Endothelial cell of umbilical vein (primary cell): ENCODE results near the gene LCE1B. TPM values are rescaled to one million over a fixed set of nuclear protein-coding genes. Genes with fewer than 3 reads are reported as not detected.

ENCODE experiments used
- BruUV-seq: library from RNA; stranded (reverse); fragments of 400-500 nt; replicated peaks from 2 replicates; lab custom pipeline; 2021; lab: Mats Ljungman, UMichigan
- CTCF ChIA-PET: fragments of 300-600, 350-600 bp; sonication (Branson Sonifier 250); formaldehyde crosslinking; loops from one replicate; lab custom pipeline; 2021; ENCODE audit warnings: antibody characterized with exemption, inconsistent platforms; lab: Charles Lee
- POLR2A ChIA-PET: fragments of 300-600, 350-600 bp; sonication (Branson Sonifier 250); formaldehyde crosslinking; loops from one replicate; lab custom pipeline; 2021; ENCODE audit warnings: antibody characterized with exemption, inconsistent platforms; lab: Charles Lee
- DNase-seq: peaks from one replicate; pipeline ENCODE4 v3.0.0-alpha.2; 2011; ENCODE audit warnings: low read depth, low spot score
- FAIRE-seq: peaks from 2 replicates; lab custom pipeline; 2011; peaks lifted over from hg19 to GRCh38; lab: Jason Lieb, UNC
- H2AFZ ChIP-seq: 2 replicates; pipeline ENCODE4 v1.6.0; 2012; ENCODE audit warnings: low read depth, low read length, control low read depth, inconsistent platforms
- H3K27ac ChIP-seq: 2 replicates; pipeline ENCODE4 v1.5.1; 2011; ENCODE audit warnings: low read depth, mild to moderate bottlenecking, control low read depth, low read length, moderate library complexity; ENCODE audit not compliant: insufficient read depth
- H3K27me3 ChIP-seq, 2 experiments: 2 replicates each; pipeline versions ENCODE4 v1.6.0 to v1.6.1; 2011; ENCODE audit warnings: low read length in 2 of 2, mixed read lengths in 1 of 2; ENCODE audit not compliant: control insufficient read depth in 2 of 2, insufficient read depth in 2 of 2
- H3K36me3 ChIP-seq, 2 experiments: 2 replicates in 1 of 2; 3 replicates in 1 of 2; pipeline ENCODE4 v1.5.1; 2011; ENCODE audit warnings: low read length in 2 of 2, mild to moderate bottlenecking in 1 of 2, moderate library complexity in 1 of 2; ENCODE audit not compliant: control insufficient read depth in 2 of 2, insufficient read depth in 2 of 2; ENCODE audit errors: extremely low read depth in 1 of 2
- H3K4me1 ChIP-seq: 3 replicates; pipeline ENCODE4 v1.5.1; 2011; ENCODE audit warnings: mild to moderate bottlenecking, low read length; ENCODE audit not compliant: control insufficient read depth, insufficient read depth; ENCODE audit errors: extremely low read depth
- H3K4me2 ChIP-seq: 2 replicates; pipeline ENCODE4 v1.6.1; 2011; ENCODE audit warnings: low read length, control low read depth, mixed read lengths; ENCODE audit not compliant: insufficient read depth
- H3K4me3 ChIP-seq, 3 experiments: fragments of 200-600 bp in 1 of 3; sonication (generic), shearing (Covaris generic) in 1 of 3; replicated peaks in 1 of 3; 2 replicates each; pipeline ENCODE4 v1.5.1; 2011 to 2016; ENCODE audit warnings: control low read depth in 3 of 3, low read length in 3 of 3, mild to moderate bottlenecking in 2 of 3, inconsistent platforms in 1 of 3, low read depth in 1 of 3, moderate library complexity in 1 of 3; ENCODE audit not compliant: insufficient read depth in 1 of 3
- H3K79me2 ChIP-seq: 2 replicates; pipeline ENCODE4 v1.6.0; 2012; ENCODE audit warnings: low read length, inconsistent platforms; ENCODE audit not compliant: control insufficient read depth, insufficient read depth
- H3K9ac ChIP-seq: replicated peaks from 2 replicates; pipeline ENCODE3; 2011; ENCODE audit warnings: low read length, control low read depth; ENCODE audit not compliant: insufficient read depth; ENCODE audit errors: extremely low read depth
- H3K9me1 ChIP-seq: replicated peaks from 3 replicates; pipeline ENCODE4 v1.6.0; 2011; ENCODE audit warnings: mild to moderate bottlenecking, low read length; ENCODE audit not compliant: control insufficient read depth, insufficient read depth; ENCODE audit errors: extremely low read depth
- H3K9me3 ChIP-seq: replicated peaks from 2 replicates; pipeline ENCODE4 v1.5.1; 2012; ENCODE audit warnings: low read length, inconsistent platforms; ENCODE audit not compliant: control insufficient read depth, insufficient read depth
- H4K20me1 ChIP-seq: replicated peaks from 2 replicates; pipeline ENCODE3; 2011; ENCODE audit warnings: mild to moderate bottlenecking, low read length; ENCODE audit not compliant: control insufficient read depth, insufficient read depth; ENCODE audit errors: extremely low read depth
- CTCF ChIP-seq, 2 donors: IDR thresholded peaks; 1 replicate in 1 of 2; 2 replicates in 1 of 2; pipeline ENCODE4 v1.5.1; 2011; ENCODE audit warnings: low read length in 2 of 2, mild to moderate bottlenecking in 2 of 2, moderate library complexity in 2 of 2, control low read depth in 1 of 2, inconsistent platforms in 1 of 2, low read depth in 1 of 2; ENCODE audit not compliant: insufficient read depth in 1 of 2; ENCODE audit errors: extremely low read depth in 1 of 2
- EZH2 ChIP-seq: IDR thresholded peaks from 2 replicates; pipeline ENCODE4 v1.6.1; 2012; ENCODE audit warnings: borderline replicate concordance, low read depth, mild to moderate bottlenecking, moderate library complexity, low read length, inconsistent platforms; ENCODE audit not compliant: severe bottlenecking
- FOS ChIP-seq: IDR thresholded peaks from 2 replicates; pipeline ENCODE4 v1.6.1; 2011; ENCODE audit warnings: mild to moderate bottlenecking, low read length, moderate library complexity, borderline replicate concordance; ENCODE audit not compliant: insufficient read depth
- GATA2 ChIP-seq: IDR thresholded peaks from 2 replicates; pipeline ENCODE4 v1.7.0; 2011; ENCODE audit warnings: low read depth, mild to moderate bottlenecking, moderate library complexity, mixed read lengths, low read length; ENCODE audit not compliant: insufficient read length, insufficient read depth
- JUN ChIP-seq: IDR thresholded peaks from 2 replicates; pipeline ENCODE4 v1.6.1; 2011; ENCODE audit warnings: borderline replicate concordance, low read depth; ENCODE audit not compliant: insufficient read length, insufficient read depth
- MAX ChIP-seq: IDR thresholded peaks from 2 replicates; pipeline ENCODE4 v1.6.1; 2011; ENCODE audit not compliant: insufficient read depth, insufficient read length
- MYC ChIP-seq: IDR thresholded peaks from one replicate; pipeline ENCODE4 v1.6.1; 2011; ENCODE audit warnings: mild to moderate bottlenecking, low read depth, low read length
- POLR2A ChIP-seq: IDR thresholded peaks from 2 replicates; pipeline ENCODE4 v1.6.1; 2012; ENCODE audit warnings: low read depth, mild to moderate bottlenecking, control low read depth, low read length
- POLR2AphosphoS5 ChIP-seq: IDR thresholded peaks from 2 replicates; pipeline ENCODE4 v1.6.1; 2012; ENCODE audit warnings: low read depth, mild to moderate bottlenecking, control low read depth, low read length, moderate library complexity; ENCODE audit not compliant: insufficient read depth
- dilution Hi-C: fragments of 300-500 bp; cut with MboI; formaldehyde crosslinking; loops from one replicate; pipeline ENCODE4 v1.15.0; 2019; ENCODE audit warnings: low sequenced_read_pairs; ENCODE audit not compliant: extremely low pct_ligation_motif_present
- intact Hi-C: fragments of 100-400 bp; cut with micrococcal nuclease; formaldehyde crosslinking; loops from one replicate; pipeline ENCODE4 v1.10.0; 2022
- polyA plus RNA-seq, 4 experiments: library from polyadenylated mRNA; depleted of rRNA in 3 of 4; stranded (reverse) in 3 of 4; unstranded in 1 of 4; fragments of >200 nt; gene quantifications; 2 replicates each; pipeline versions ENCODE4 v1.2.1 to v1.2.3, GENCODE V29; 2011 to 2012; ENCODE audit warnings: missing spikeins in 1 of 4
- total RNA-seq: library from RNA; stranded (reverse); gene quantifications from 2 replicates; pipeline ENCODE4 v1.2.3, GENCODE V29; 2021

The LCE1B gene
- total and polyA plus RNA-seq, 2 donors (not counting 3 experiments of a cell fraction or from before 2014, with no cell fraction given), result not detected

GRCh38 chr1:152786077-152786476, 25.7 kb upstream of the LCE1B start, which contains the start of gene LCE1E:
TSS of gene LCE1E (plus strand) at chr1:152786257. CDS start at chr1:152787300, 1,043 bp downstream.
- H3K27me3 ChIP-seq, result no peaks in the 10 kb centered on the region

More at GRCh38 chr1:152786077-152786476, 25.7 kb upstream of the LCE1B start, which contains the start of gene LCE1E:
- H3K27ac ChIP-seq, result no peak within 1 kb of the TSS
- no peak within 1 kb of the TSS for H3K4me3 ChIP-seq
- no peaks in the 10 kb centered on the region for H3K4me1 ChIP-seq
- ChIA-PET CTCF (no interaction called here), POLR2A (no interaction called here)
- no peaks in the 10 kb centered on the region for H3K79me2 ChIP-seq
- no peak within 1 kb of the TSS for H2AFZ ChIP-seq
- FAIRE-seq, result no peak
- H3K9me3 ChIP-seq, result no peaks in the 10 kb centered on the region
- no peak for TF ChIP-seq GATA2
- no peak for TF ChIP-seq EZH2
- no peak for TF ChIP-seq JUN
- no peak for TF ChIP-seq POLR2AphosphoS5
- TF ChIP-seq MAX, result no peak
- no peak for TF ChIP-seq POLR2A
- TF ChIP-seq CTCF (IDR thresholded peaks at IDR 0.05; ENCODE audit: extremely low read depth in 1 of 2, insufficient read depth in 1 of 2, low read depth in 1 of 2, low read length in 2 of 2), result no peak
- TF ChIP-seq MYC, result no peak
- TF ChIP-seq FOS, result no peak
- DNase-seq, result no peak
- H3K9me1 ChIP-seq, result no peaks in the 10 kb centered on the region
- H3K36me3 ChIP-seq, result no peaks in the 10 kb centered on the region
- no peaks in the 10 kb centered on the region for H4K20me1 ChIP-seq
- intact Hi-C loops (no loop called here), dilution Hi-C loops (no loop called here)
- no peak within 1 kb of the TSS for H3K9ac ChIP-seq
- no peak within 1 kb of the TSS for H3K4me2 ChIP-seq
- BruUV-seq, result no TSS peak
